GM23338 (cell line): ENCODE measurements around the gene SEZ6. TPM values are rescaled to one million over a fixed set of nuclear protein-coding genes. Genes with fewer than 3 reads are reported as not detected.

ENCODE experiments used
- CTCF ChIP-seq, 2 experiments: fragments of 200-600 bp in 1 of 2; sonication (generic) in 1 of 2; conservative IDR thresholded peaks; 2 replicates each; pipeline versions ENCODE4 v1.5.1 to v1.6.1; 2016 to 2017; ENCODE audit warnings: antibody characterized with exemption in 2 of 2, low read depth in 2 of 2, mild to moderate bottlenecking in 2 of 2, moderate library complexity in 1 of 2
- EZH2 ChIP-seq: fragments of 200-600 bp; sonication (generic); IDR thresholded peaks from one replicate; pipeline ENCODE4 v1.8.0; 2017; ENCODE audit warnings: antibody characterized with exemption, mild to moderate bottlenecking, low read depth; ENCODE audit not compliant: unreplicated experiment
- EZH2phosphoT487 ChIP-seq: fragments of 200-600 bp; sonication (generic); IDR thresholded peaks from one replicate; pipeline ENCODE4 v1.8.1; 2018; ENCODE audit warnings: antibody characterized with exemption; ENCODE audit not compliant: unreplicated experiment
- JUNB ChIP-seq: IDR thresholded peaks from one replicate; pipeline ENCODE4 v1.6.1; 2016; ENCODE audit warnings: antibody characterized with exemption; ENCODE audit not compliant: unreplicated experiment
- POLR2AphosphoS5 ChIP-seq: IDR thresholded peaks from 2 replicates; pipeline ENCODE4 v1.6.1; 2016; ENCODE audit warnings: antibody characterized with exemption, low read depth
- STAT1 ChIP-seq: IDR thresholded peaks from one replicate; pipeline ENCODE4 v1.6.1; 2016; ENCODE audit warnings: antibody characterized with exemption; ENCODE audit not compliant: unreplicated experiment
- ZNF114 ChIP-seq: fragments of 250-450 bp; sonication (Bioruptor Pico); IDR thresholded peaks from 2 replicates; pipeline ENCODE4 v1.5.0; 2020; ENCODE audit warnings: mild to moderate bottlenecking, moderate library complexity
- ZNF331 ChIP-seq: fragments of 250-450 bp; sonication (Bioruptor Pico); IDR thresholded peaks from 2 replicates; pipeline ENCODE4 v1.5.0; 2020; ENCODE audit warnings: low read depth, mild to moderate bottlenecking, moderate library complexity
- ZNF462 ChIP-seq: fragments of 250-450 bp; sonication (Bioruptor Pico); IDR thresholded peaks from 2 replicates; pipeline ENCODE4 v1.5.0; 2020; ENCODE audit warnings: mild to moderate bottlenecking, moderate library complexity
- polyA plus RNA-seq: library from polyadenylated mRNA; unstranded; fragments of >200 nt; fragmentation: Nextera tagmentation; extraction: Ambion mirVana; gene quantifications from 2 replicates; pipeline ENCODE4 v1.2.1, GENCODE V29; 2016
- total RNA-seq: library from RNA; depleted of rRNA; stranded (reverse); fragments of >200 nt; shearing (Covaris generic); gene quantifications from 2 replicates; pipeline ENCODE4 v1.2.3, GENCODE V29; 2014

The SEZ6 gene
- total and polyA plus RNA-seq, 2 experiments from 2014 or later = 1.0 to 6.5 TPM

GRCh38 chr17:28968914-28969295 lies 36.9 kb downstream of the SEZ6 start (continued):
- TF ChIP-seq ZNF462 (CRISPR knock-in tag) = no peak
- no peak for TF ChIP-seq JUNB
- TF ChIP-seq STAT1 = no peak
- no peak for TF ChIP-seq CTCF (conservative IDR thresholded peaks at IDR 0.05; ENCODE audit: low read depth in 2 of 2)
- TF ChIP-seq POLR2AphosphoS5 = no peak
- no peak for TF ChIP-seq EZH2
- no peak for TF ChIP-seq EZH2phosphoT487
- no peak for TF ChIP-seq ZNF114 (CRISPR knock-in tag)
- no peak for TF ChIP-seq ZNF331 (CRISPR knock-in tag)
